ENCODE data around the gene ITPR1. TPM values are rescaled to one million over a fixed set of nuclear protein-coding genes. Genes with fewer than 3 reads are reported as not detected.
A peak's percentile ranks its signal among the peaks of the same experiment; 100 is the strongest.

Gene ITPR1
- total RNA-seq, 1 donor from 2014 or later: 45.9 TPM

DNA sequence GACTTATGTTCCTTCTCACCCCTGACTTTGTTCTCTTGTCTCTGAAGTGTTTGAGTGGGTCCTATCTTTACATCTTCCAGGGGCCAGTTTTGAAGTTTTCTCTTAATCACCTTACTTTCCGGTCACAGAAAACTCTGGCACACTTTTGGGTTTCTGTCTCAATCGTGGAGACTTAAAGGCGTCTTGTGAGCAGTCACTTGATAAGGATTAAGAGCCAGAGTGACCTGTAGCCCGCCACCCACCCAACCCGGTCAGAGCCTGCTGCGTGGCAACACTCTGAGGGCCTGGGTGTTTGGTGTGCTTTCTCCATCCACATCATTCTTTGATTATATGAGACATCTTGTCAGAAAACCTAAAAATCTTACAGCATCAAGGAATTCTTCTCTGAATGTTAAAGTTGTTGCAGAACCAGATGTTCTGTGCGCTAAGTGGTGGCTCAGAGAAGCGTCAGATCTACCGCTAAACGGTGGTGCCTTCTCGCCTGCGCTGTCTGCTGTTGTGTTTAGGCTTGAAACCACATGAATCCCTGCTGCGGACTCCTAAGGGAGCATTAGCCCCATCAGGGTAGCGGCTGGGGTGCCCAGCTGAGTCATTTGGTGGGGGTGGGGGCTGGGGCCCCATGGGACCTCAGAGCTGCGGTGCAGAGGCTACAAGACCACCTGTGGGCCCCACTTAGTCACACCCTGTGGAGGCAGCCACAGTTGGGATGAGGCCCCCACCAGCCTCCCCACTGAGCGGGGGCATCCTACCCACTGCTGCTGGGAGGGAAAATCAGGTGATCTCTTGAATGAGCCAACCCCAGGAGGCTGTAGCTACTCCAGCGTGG lies 327.4 kb downstream of the ITPR1 start:
- TF ChIP-seq, protein P1, sequence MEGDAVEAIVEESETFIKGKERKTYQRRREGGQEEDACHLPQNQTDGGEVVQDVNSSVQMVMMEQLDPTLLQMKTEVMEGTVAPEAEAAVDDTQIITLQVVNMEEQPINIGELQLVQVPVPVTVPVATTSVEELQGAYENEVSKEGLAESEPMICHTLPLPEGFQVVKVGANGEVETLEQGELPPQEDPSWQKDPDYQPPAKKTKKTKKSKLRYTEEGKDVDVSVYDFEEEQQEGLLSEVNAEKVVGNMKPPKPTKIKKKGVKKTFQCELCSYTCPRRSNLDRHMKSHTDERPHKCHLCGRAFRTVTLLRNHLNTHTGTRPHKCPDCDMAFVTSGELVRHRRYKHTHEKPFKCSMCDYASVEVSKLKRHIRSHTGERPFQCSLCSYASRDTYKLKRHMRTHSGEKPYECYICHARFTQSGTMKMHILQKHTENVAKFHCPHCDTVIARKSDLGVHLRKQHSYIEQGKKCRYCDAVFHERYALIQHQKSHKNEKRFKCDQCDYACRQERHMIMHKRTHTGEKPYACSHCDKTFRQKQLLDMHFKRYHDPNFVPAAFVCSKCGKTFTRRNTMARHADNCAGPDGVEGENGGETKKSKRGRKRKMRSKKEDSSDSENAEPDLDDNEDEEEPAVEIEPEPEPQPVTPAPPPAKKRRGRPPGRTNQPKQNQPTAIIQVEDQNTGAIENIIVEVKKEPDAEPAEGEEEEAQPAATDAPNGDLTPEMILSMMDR (conservative IDR thresholded peaks at IDR 0.05): no peak
- peaks cover 9% of the 10 kb centered on the region for H3K4me1 Mint-ChIP-seq (ENCODE audit: unreplicated experiment)

DNA sequence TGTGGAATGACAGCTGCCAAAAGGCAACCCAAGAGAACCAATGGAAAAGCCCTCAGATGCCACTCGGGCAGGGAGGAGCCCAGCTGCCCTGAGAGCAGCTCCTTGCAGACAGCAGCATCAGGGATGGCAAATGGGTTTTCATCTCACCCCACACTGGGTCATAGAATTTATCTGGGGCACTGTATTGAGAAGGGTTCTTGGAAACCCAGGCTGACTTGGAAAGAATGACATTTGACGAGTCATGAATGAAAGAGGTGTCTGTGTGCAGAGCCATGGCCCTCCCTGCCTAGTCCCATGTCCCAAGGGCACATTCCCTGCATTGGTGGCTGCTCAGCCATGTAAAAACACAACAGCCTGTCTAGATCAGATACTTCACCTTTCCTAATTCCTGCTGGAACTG lies 328.2 kb downstream of the ITPR1 start:
- peaks cover 38% of the 10 kb centered on the region for H3K36me3 Mint-ChIP-seq
- H3K27ac Mint-ChIP-seq: peak overlapping the region; percentile 65
- peaks cover 11% of the 10 kb centered on the region for H3K9me3 Mint-ChIP-seq
- no peaks in the 10 kb centered on the region for H3K27me3 Mint-ChIP-seq
- TF ChIP-seq, protein P1 (conservative IDR thresholded peaks at IDR 0.05): no peak
- H3K4me1 Mint-ChIP-seq (ENCODE audit: unreplicated experiment): peaks cover 18% of the 10 kb centered on the region
- no peak overlapping the region for H3K4me3 Mint-ChIP-seq
- no peak for DNase-seq (ENCODE audit: extremely low spot score, unreplicated experiment)

More for the DNA sequence above, 327.4 kb downstream of the ITPR1 start:
- Mint-ChIP-seq H3K9me3 (peaks cover 11% of the 10 kb centered on the region), H3K27ac (no peak overlapping the region), H3K27me3 (no peaks in the 10 kb centered on the region), H3K36me3 (peaks cover 43% of the 10 kb centered on the region), H3K4me3 (no peak overlapping the region)
- no peak for DNase-seq (ENCODE audit: extremely low spot score, unreplicated experiment)

DNA sequence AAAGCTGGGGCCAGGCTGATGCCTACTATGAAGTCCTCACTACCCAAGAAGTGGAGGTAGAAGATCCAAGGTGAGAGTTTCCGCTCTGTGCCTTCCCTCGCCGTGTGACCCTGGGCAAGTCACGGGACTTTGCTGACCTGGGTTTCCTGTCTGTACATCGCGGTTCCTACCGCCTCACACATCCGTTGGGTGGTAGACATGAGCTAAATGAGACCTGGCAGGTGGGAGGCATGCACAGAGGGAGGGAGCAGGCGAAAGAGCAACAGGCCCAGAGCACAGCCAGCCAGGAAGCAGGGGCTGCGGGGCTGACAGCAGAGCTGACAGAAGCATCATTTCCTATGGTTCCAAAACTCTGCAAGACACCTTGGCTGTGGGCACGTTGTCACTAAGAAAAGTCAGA lies 328.8 kb downstream of the ITPR1 start:
- Mint-ChIP-seq H3K4me1 (ENCODE audit: unreplicated experiment) (peaks cover 21% of the 10 kb centered on the region), H3K27ac (no peak overlapping the region), H3K9me3 (peaks cover 9% of the 10 kb centered on the region), H3K36me3 (peaks cover 34% of the 10 kb centered on the region), H3K4me3 (no peak overlapping the region), H3K27me3 (no peaks in the 10 kb centered on the region)
- TF ChIP-seq, protein P1 (conservative IDR thresholded peaks at IDR 0.05): no peak
- no peak for DNase-seq (ENCODE audit: extremely low spot score, unreplicated experiment)

GRCh38 chr3:4822568-4822967 lies 329.4 kb downstream of the ITPR1 start:
- peaks cover 25% of the 10 kb centered on the region for H3K4me1 Mint-ChIP-seq (ENCODE audit: unreplicated experiment)
- no peak overlapping the region for H3K27ac Mint-ChIP-seq
- no peak for DNase-seq (ENCODE audit: extremely low spot score, unreplicated experiment)
- peaks cover 3% of the 10 kb centered on the region for H3K9me3 Mint-ChIP-seq
- H3K27me3 Mint-ChIP-seq: no peaks in the 10 kb centered on the region
- TF ChIP-seq, protein P1 (conservative IDR thresholded peaks at IDR 0.05): no peak
- H3K4me3 Mint-ChIP-seq: no peak overlapping the region
- peaks cover 28% of the 10 kb centered on the region for H3K36me3 Mint-ChIP-seq

- Mint-ChIP-seq H3K27ac (no peak overlapping the region), H3K4me3 (no peak overlapping the region), H3K27me3 (no peaks in the 10 kb centered on the region), H3K36me3 (peaks cover 20% of the 10 kb centered on the region), H3K9me3 (peaks cover 3% of the 10 kb centered on the region), H3K4me1 (ENCODE audit: unreplicated experiment) (peaks cover 25% of the 10 kb centered on the region)
- no peak for DNase-seq (ENCODE audit: extremely low spot score, unreplicated experiment)
- TF ChIP-seq, protein P1 (conservative IDR thresholded peaks at IDR 0.05): no peak
Observed at GRCh38 chr3:4823385-4823784, 330.2 kb downstream of the ITPR1 start.

Measured in type B pancreatic cell (in vitro differentiated cells).